Measurements from ENCODE around the gene HS6ST1. TPM values are rescaled to one million over a fixed set of nuclear protein-coding genes. Genes with fewer than 3 reads are reported as not detected.

HS6ST1 gene
- total RNA-seq, 1 experiment from 2014 or later, result 22.0 TPM

- BruUV-seq (replicated peaks), result no TSS peak
- no peaks in the 10 kb centered on the region for H3K4me1 ChIP-seq (ENCODE audit: control insufficient read depth, insufficient read depth, low read length)
- no peak for ATAC-seq
- no peaks in the 10 kb centered on the region for H3K36me3 ChIP-seq (ENCODE audit: control insufficient read depth, insufficient read depth, low read length)
- ChIA-PET CTCF (no interaction called here), POLR2A (no interaction called here)
- intact Hi-C loops (cut with micrococcal nuclease; ENCODE audit: unreplicated experiment), result no loop called here
- H3K9me3 ChIP-seq (ENCODE audit: control insufficient read depth, insufficient read depth, low read depth, low read length), result no peaks in the 10 kb centered on the region
- H3K4me3 ChIP-seq (ENCODE audit: low read depth in 2 of 2, low read length in 2 of 2), result no peak overlapping the region
- H3K27me3 ChIP-seq (ENCODE audit: control insufficient read depth, insufficient read depth, low read length), result no peaks in the 10 kb centered on the region
- H3K27ac ChIP-seq (ENCODE audit: low read length), result no peak overlapping the region
- TF ChIP-seq TCF7L2 (IDR thresholded peaks at IDR 0.05; ENCODE audit: low read depth, low read length) (no peak), SIN3A (IDR thresholded peaks at IDR 0.05; ENCODE audit: borderline replicate concordance, insufficient read depth, low read depth, low read length) (no peak), POLR2AphosphoS5 (IDR thresholded peaks at IDR 0.05; ENCODE audit: low read depth, low read length) (no peak), REST (IDR thresholded peaks at IDR 0.05; ENCODE audit: insufficient read depth in 1 of 2, low read depth in 2 of 2, low read length in 1 of 2) (no peak)
- TF ChIP-seq, protein P1, sequence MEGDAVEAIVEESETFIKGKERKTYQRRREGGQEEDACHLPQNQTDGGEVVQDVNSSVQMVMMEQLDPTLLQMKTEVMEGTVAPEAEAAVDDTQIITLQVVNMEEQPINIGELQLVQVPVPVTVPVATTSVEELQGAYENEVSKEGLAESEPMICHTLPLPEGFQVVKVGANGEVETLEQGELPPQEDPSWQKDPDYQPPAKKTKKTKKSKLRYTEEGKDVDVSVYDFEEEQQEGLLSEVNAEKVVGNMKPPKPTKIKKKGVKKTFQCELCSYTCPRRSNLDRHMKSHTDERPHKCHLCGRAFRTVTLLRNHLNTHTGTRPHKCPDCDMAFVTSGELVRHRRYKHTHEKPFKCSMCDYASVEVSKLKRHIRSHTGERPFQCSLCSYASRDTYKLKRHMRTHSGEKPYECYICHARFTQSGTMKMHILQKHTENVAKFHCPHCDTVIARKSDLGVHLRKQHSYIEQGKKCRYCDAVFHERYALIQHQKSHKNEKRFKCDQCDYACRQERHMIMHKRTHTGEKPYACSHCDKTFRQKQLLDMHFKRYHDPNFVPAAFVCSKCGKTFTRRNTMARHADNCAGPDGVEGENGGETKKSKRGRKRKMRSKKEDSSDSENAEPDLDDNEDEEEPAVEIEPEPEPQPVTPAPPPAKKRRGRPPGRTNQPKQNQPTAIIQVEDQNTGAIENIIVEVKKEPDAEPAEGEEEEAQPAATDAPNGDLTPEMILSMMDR (IDR thresholded peaks at IDR 0.05), result no peak
- no peak for DNase-seq (ENCODE audit: low read depth, low spot score)
- in situ Hi-C loops (cut with HindIII; ENCODE audit: low pct_unique_long_range_greater_than_20kb, low sequenced_read_pairs), result no loop called here
Measured at GRCh38 chr2:128272601-128273468, 45.8 kb downstream of the HS6ST1 start.

DNA sequence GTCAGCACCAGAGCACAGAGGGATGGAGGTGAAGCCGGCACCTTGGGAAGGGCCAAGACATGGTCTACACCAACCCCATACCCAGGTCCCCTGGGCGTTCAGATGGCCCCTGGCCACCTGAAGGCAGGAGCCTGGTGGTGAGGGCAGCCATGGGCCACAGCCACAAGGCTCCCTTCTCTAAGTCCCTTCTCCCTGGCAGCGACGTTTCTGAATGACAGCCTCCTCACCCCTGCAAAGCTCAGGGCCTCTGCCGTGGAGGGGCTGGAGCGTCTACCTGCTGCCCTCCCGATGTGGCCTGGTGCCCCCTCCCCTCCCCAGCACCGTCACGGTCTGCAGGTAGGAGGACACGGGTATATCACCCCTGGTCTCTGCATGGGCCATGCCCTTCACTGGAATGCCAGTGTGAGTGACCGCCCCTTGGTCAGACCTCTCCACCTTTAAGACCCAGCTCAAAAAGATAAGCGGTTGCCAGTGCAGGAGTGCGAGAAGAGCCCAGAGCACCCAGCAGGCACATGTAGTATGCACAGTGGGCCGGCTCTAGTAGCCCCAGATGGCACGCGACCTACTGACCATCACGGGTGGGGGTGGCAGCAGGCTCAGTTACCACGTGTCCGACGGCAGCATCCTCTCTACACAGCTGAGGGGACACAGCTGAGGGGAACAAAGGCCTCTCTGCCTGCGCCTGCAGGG, 46.6 kb downstream of the HS6ST1 start:
- Histone ChIP-seq H3K27me3 (ENCODE audit: control insufficient read depth, insufficient read depth, low read length) (no peaks in the 10 kb centered on the region), H3K9me3 (ENCODE audit: control insufficient read depth, insufficient read depth, low read depth, low read length) (no peaks in the 10 kb centered on the region), H3K27ac (ENCODE audit: low read length) (no peak overlapping the region), H3K36me3 (ENCODE audit: control insufficient read depth, insufficient read depth, low read length) (no peaks in the 10 kb centered on the region), H3K4me1 (ENCODE audit: control insufficient read depth, insufficient read depth, low read length) (no peaks in the 10 kb centered on the region), H3K4me3 (ENCODE audit: low read depth in 2 of 2, low read length in 2 of 2) (no peak overlapping the region)
- CTCF ChIA-PET, result no interaction called here
- intact Hi-C loops (cut with micrococcal nuclease; ENCODE audit: unreplicated experiment) (no loop called here), in situ Hi-C loops (cut with HindIII; ENCODE audit: low pct_unique_long_range_greater_than_20kb, low sequenced_read_pairs) (no loop called here)
- no TSS peak for BruUV-seq (replicated peaks)
- POLR2A ChIA-PET, result no interaction called here
- no peak for DNase-seq (ENCODE audit: low read depth, low spot score)
- no peak for TF ChIP-seq POLR2AphosphoS5 (IDR thresholded peaks at IDR 0.05; ENCODE audit: low read depth, low read length)
- no peak for TF ChIP-seq TCF7L2 (IDR thresholded peaks at IDR 0.05; ENCODE audit: low read depth, low read length)
- TF ChIP-seq SIN3A (IDR thresholded peaks at IDR 0.05; ENCODE audit: borderline replicate concordance, insufficient read depth, low read depth, low read length), result no peak
- no peak for TF ChIP-seq REST (IDR thresholded peaks at IDR 0.05; ENCODE audit: insufficient read depth in 1 of 2, low read depth in 2 of 2, low read length in 1 of 2)
- TF ChIP-seq, protein P1 (IDR thresholded peaks at IDR 0.05), result no peak
- ATAC-seq, result 0 out of 2 replicates have a peak, but pooled peaks have one; percentile 36

All from Panc1 (cell line).